Measurements from ENCODE around the gene CXCL14.

CXCL14 gene

GRCh38 chr5:135537745-135538144, 41.0 kb downstream of the CXCL14 start:
- TF ChIP-seq, protein P1, sequence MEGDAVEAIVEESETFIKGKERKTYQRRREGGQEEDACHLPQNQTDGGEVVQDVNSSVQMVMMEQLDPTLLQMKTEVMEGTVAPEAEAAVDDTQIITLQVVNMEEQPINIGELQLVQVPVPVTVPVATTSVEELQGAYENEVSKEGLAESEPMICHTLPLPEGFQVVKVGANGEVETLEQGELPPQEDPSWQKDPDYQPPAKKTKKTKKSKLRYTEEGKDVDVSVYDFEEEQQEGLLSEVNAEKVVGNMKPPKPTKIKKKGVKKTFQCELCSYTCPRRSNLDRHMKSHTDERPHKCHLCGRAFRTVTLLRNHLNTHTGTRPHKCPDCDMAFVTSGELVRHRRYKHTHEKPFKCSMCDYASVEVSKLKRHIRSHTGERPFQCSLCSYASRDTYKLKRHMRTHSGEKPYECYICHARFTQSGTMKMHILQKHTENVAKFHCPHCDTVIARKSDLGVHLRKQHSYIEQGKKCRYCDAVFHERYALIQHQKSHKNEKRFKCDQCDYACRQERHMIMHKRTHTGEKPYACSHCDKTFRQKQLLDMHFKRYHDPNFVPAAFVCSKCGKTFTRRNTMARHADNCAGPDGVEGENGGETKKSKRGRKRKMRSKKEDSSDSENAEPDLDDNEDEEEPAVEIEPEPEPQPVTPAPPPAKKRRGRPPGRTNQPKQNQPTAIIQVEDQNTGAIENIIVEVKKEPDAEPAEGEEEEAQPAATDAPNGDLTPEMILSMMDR (IDR thresholded peaks at IDR 0.05) = no peak
- H3K27ac ChIP-seq = no peak overlapping the region
- peaks cover 100% of the 10 kb centered on the region for H3K27me3 ChIP-seq
- no peaks in the 10 kb centered on the region for H3K36me3 ChIP-seq
- no peaks in the 10 kb centered on the region for H3K4me1 ChIP-seq (ENCODE audit: control insufficient read depth in 1 of 2, insufficient read depth in 1 of 2, low read depth in 1 of 2, low read length in 1 of 2)
- no peaks in the 10 kb centered on the region for H3K9me3 ChIP-seq
- no peak overlapping the region for H3K4me3 ChIP-seq (ENCODE audit: low read depth in 1 of 2, low read length in 1 of 2)

- no peaks in the 10 kb centered on the region for H3K9me3 ChIP-seq
- no peaks in the 10 kb centered on the region for H3K36me3 ChIP-seq
- no peak overlapping the region for H3K27ac ChIP-seq
- H3K27me3 ChIP-seq = peaks cover 100% of the 10 kb centered on the region
- no peak overlapping the region for H3K4me3 ChIP-seq (ENCODE audit: low read depth in 1 of 2, low read length in 1 of 2)
- no peaks in the 10 kb centered on the region for H3K4me1 ChIP-seq (ENCODE audit: control insufficient read depth in 1 of 2, insufficient read depth in 1 of 2, low read depth in 1 of 2, low read length in 1 of 2)
- TF ChIP-seq, protein P1 (IDR thresholded peaks at IDR 0.05) = no peak
Measured at GRCh38 chr5:135537271-135537670, 41.5 kb downstream of the CXCL14 start.

- TF ChIP-seq, protein P1 (IDR thresholded peaks at IDR 0.05) = no peak
- Histone ChIP-seq H3K4me3 (ENCODE audit: low read depth in 1 of 2, low read length in 1 of 2) (no peak within 1 kb of the TSS), H3K27me3 (peaks cover 100% of the 10 kb centered on the region), H3K9me3 (no peaks in the 10 kb centered on the region), H3K27ac (no peak within 1 kb of the TSS), H3K4me1 (ENCODE audit: control insufficient read depth in 1 of 2, insufficient read depth in 1 of 2, low read depth in 1 of 2, low read length in 1 of 2) (no peaks in the 10 kb centered on the region), H3K36me3 (no peaks in the 10 kb centered on the region)
Measured at GRCh38 chr5:135535820-135536801, 42.7 kb downstream of the CXCL14 start, which contains the start of gene NEUROG1. Gene NEUROG1, minus strand, starts transcription at chr5:135535964. Its CDS starts 274 bp downstream, at chr5:135535690.

DNA sequence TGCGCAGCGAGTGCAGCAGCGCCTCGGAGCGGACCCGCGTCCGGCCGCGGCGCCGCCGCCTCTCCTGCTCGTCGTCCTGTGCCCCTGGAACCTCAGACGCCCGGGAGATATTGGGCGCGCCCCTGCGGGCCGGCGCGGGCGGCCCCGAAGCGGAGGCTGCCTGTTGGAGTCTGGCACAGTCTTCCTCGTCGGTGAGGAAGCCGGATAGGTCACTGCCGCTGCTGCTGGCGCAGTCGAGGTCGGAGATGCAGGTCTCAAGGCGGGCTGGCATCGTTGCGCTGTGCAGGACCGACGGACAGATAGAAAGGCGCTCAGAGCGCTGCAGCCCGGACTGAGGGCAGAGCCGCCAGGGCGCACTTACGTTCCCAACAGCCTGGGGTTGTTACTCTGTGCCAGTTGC, 43.4 kb downstream of the CXCL14 start:
- H3K36me3 ChIP-seq = no peaks in the 10 kb centered on the region
- H3K27ac ChIP-seq = no peak overlapping the region
- no peak overlapping the region for H3K4me3 ChIP-seq (ENCODE audit: low read depth in 1 of 2, low read length in 1 of 2)
- no peaks in the 10 kb centered on the region for H3K4me1 ChIP-seq (ENCODE audit: control insufficient read depth in 1 of 2, insufficient read depth in 1 of 2, low read depth in 1 of 2, low read length in 1 of 2)
- H3K9me3 ChIP-seq = no peaks in the 10 kb centered on the region
- TF ChIP-seq, protein P1 (IDR thresholded peaks at IDR 0.05) = no peak
- H3K27me3 ChIP-seq = peaks cover 100% of the 10 kb centered on the region

- Histone ChIP-seq H3K27me3 (peaks cover 100% of the 10 kb centered on the region), H3K36me3 (no peaks in the 10 kb centered on the region), H3K9me3 (no peaks in the 10 kb centered on the region), H3K4me1 (ENCODE audit: control insufficient read depth in 1 of 2, insufficient read depth in 1 of 2, low read depth in 1 of 2, low read length in 1 of 2) (no peaks in the 10 kb centered on the region), H3K27ac (no peak overlapping the region), H3K4me3 (ENCODE audit: low read depth in 1 of 2, low read length in 1 of 2) (no peak overlapping the region)
- TF ChIP-seq, protein P1 (IDR thresholded peaks at IDR 0.05) = no peak
Measured at GRCh38 chr5:135534609-135535419, 44.0 kb downstream of the CXCL14 start.

Measured in neutrophil (primary cell).